SU-DHL-6 (cell line): ENCODE measurements around the gene ACKR2.

Experiments
- H2AFZ ChIP-seq: fragments of 200-600 bp; sonication (generic); 2 replicates; pipeline ENCODE4 v1.6.1; 2014; ENCODE audit warnings: low read depth, mild to moderate bottlenecking, moderate library complexity, mixed read lengths, antibody characterized with exemption, low read length; ENCODE audit not compliant: severe bottlenecking
- H3F3A ChIP-seq: fragments of 200-600 bp; shearing (Covaris generic); 2 replicates; pipeline ENCODE4 v1.6.0; 2016; ENCODE audit warnings: antibody characterized with exemption, mild to moderate bottlenecking; ENCODE audit not compliant: insufficient read depth
- H3K27ac ChIP-seq: fragments of 200-600 bp; sonication (generic); 2 replicates; pipeline ENCODE4 v1.5.1; 2016; ENCODE audit warnings: low read depth, mild to moderate bottlenecking, low read length, moderate library complexity, mixed read lengths
- H3K27me3 ChIP-seq: fragments of 200-600 bp; sonication (generic), shearing (Covaris generic); 2 replicates; pipeline ENCODE4 v1.6.0; 2014; ENCODE audit warnings: mild to moderate bottlenecking, low read length
- H3K36me3 ChIP-seq: fragments of 200-600 bp; sonication (generic); 2 replicates; pipeline ENCODE4 v1.6.1; 2014; ENCODE audit warnings: mild to moderate bottlenecking, low read length, mixed read lengths
- H3K4me2 ChIP-seq: fragments of 300-600, 200-600 bp; shearing (Covaris generic), sonication (generic); 2 replicates; pipeline ENCODE4 v1.6.0; 2014; ENCODE audit warnings: low read length, low read depth, mild to moderate bottlenecking; ENCODE audit not compliant: poor library complexity, severe bottlenecking
- H3K4me3 ChIP-seq: fragments of 200-600 bp; sonication (generic); 2 replicates; pipeline ENCODE4 v1.5.1; 2014; ENCODE audit warnings: antibody characterized with exemption, low read length, mild to moderate bottlenecking, mixed read lengths; ENCODE audit not compliant: insufficient read depth, poor library complexity, severe bottlenecking
- H3K79me2 ChIP-seq: fragments of 200-600 bp; sonication (generic); 2 replicates; pipeline ENCODE4 v1.6.1; 2014; ENCODE audit warnings: mild to moderate bottlenecking, low read length, moderate library complexity; ENCODE audit not compliant: insufficient read depth
- H3K9ac ChIP-seq: fragments of 200-600 bp; sonication (generic); 2 replicates; pipeline ENCODE4 v1.7.0; 2014; ENCODE audit warnings: mild to moderate bottlenecking, low read length
- H3K9me2 ChIP-seq: fragments of 200-600 bp; sonication (generic); replicated peaks from 2 replicates; pipeline ENCODE4 v1.6.1; 2014; ENCODE audit warnings: low read length; ENCODE audit not compliant: insufficient read depth
- H3K9me3 ChIP-seq: fragments of 200-600 bp; sonication (generic); 2 replicates; pipeline ENCODE4 v1.6.1; 2014; ENCODE audit warnings: low read length, mixed read lengths; ENCODE audit not compliant: insufficient read depth
- H4K20me1 ChIP-seq: fragments of 200-600 bp; sonication (generic); 2 replicates; pipeline ENCODE4 v1.6.1; 2014; ENCODE audit warnings: low read depth, mild to moderate bottlenecking, antibody characterized with exemption, low read length, moderate library complexity, mixed read lengths
- CTCF ChIP-seq: fragments of 200-600 bp; sonication (generic); IDR thresholded peaks from one replicate; pipeline ENCODE4 v1.5.1; 2017; ENCODE audit warnings: antibody characterized with exemption, mild to moderate bottlenecking, low read length, moderate library complexity; ENCODE audit not compliant: insufficient read depth, poor library complexity, severe bottlenecking
- EZH2phosphoT487 ChIP-seq: fragments of 200-600 bp; sonication (generic), shearing (Covaris generic); conservative IDR thresholded peaks from 2 replicates; pipeline ENCODE4 v1.6.1; 2018; ENCODE audit warnings: mild to moderate bottlenecking, antibody characterized with exemption, low read length, moderate library complexity, mixed read lengths

Gene ACKR2

GRCh38 chr3:42823351-42823750 is 14.1 kb downstream of the ACKR2 start:
- H3K4me3 ChIP-seq = no peak overlapping the region
- no peak overlapping the region for H2AFZ ChIP-seq
- H3F3A ChIP-seq = no peaks in the 10 kb centered on the region
- no peaks in the 10 kb centered on the region for H4K20me1 ChIP-seq
- H3K36me3 ChIP-seq = no peaks in the 10 kb centered on the region
- no peak overlapping the region for H3K9ac ChIP-seq
- H3K27me3 ChIP-seq = no peaks in the 10 kb centered on the region
- no peak overlapping the region for H3K4me2 ChIP-seq
- no peaks in the 10 kb centered on the region for H3K9me2 ChIP-seq
- H3K27ac ChIP-seq = no peak overlapping the region
- no peak for TF ChIP-seq EZH2phosphoT487
- TF ChIP-seq CTCF = no peak
- H3K9me3 ChIP-seq = no peaks in the 10 kb centered on the region
- H3K79me2 ChIP-seq = no peaks in the 10 kb centered on the region

GRCh38 chr3:42826141-42826540 is 16.9 kb downstream of the ACKR2 start:
- Histone ChIP-seq H3K9ac (no peak overlapping the region), H2AFZ (no peak overlapping the region), H3K9me2 (no peaks in the 10 kb centered on the region), H3F3A (no peaks in the 10 kb centered on the region), H3K9me3 (no peaks in the 10 kb centered on the region), H3K36me3 (no peaks in the 10 kb centered on the region), H3K79me2 (no peaks in the 10 kb centered on the region), H3K4me3 (no peak overlapping the region), H3K27me3 (no peaks in the 10 kb centered on the region), H3K27ac (no peak overlapping the region), H4K20me1 (no peaks in the 10 kb centered on the region), H3K4me2 (no peak overlapping the region)
- TF ChIP-seq CTCF = no peak
- TF ChIP-seq EZH2phosphoT487 = no peak

GRCh38 chr3:42827023-42827422 is 17.8 kb downstream of the ACKR2 start:
- H3K4me3 ChIP-seq = no peak overlapping the region
- no peaks in the 10 kb centered on the region for H4K20me1 ChIP-seq
- H3K27me3 ChIP-seq = no peaks in the 10 kb centered on the region
- H2AFZ ChIP-seq = no peak overlapping the region
- no peaks in the 10 kb centered on the region for H3K79me2 ChIP-seq
- H3K27ac ChIP-seq = no peak overlapping the region
- no peaks in the 10 kb centered on the region for H3K9me2 ChIP-seq
- no peak overlapping the region for H3K4me2 ChIP-seq
- no peaks in the 10 kb centered on the region for H3K9me3 ChIP-seq
- H3K9ac ChIP-seq = no peak overlapping the region
- H3F3A ChIP-seq = no peaks in the 10 kb centered on the region
- no peak for TF ChIP-seq EZH2phosphoT487
- no peak for TF ChIP-seq CTCF
- H3K36me3 ChIP-seq = no peaks in the 10 kb centered on the region
